Activated T-helper 2 cell treated with anti-CD3 and anti-CD28 coated beads, Interferon-gamma antibody, Interleukin-2, Interleukin-4, amounts not matched to agents 10 μg/mL and 5 μg/mL and 100 μg/mL, durations not matched to agents 14 hours and 24 hours and 36 hours (primary cell): ENCODE results near the gene ARFRP1. TPM values are rescaled to one million over a fixed set of nuclear protein-coding genes. Genes with fewer than 3 reads are reported as not detected.

Source experiments
- DNase-seq: peaks from one replicate; pipeline ENCODE4 v3.0.0; 2021; ENCODE audit warnings: low spot score
- H3K27ac Mint-ChIP-seq: one replicate; pipeline ENCODE4 v1.8.0; 2021; ENCODE audit warnings: mixed read lengths
- H3K27me3 Mint-ChIP-seq: one replicate; pipeline ENCODE4 v1.8.0; 2021; ENCODE audit warnings: low read depth, mixed read lengths
- H3K36me3 Mint-ChIP-seq: one replicate; pipeline ENCODE4 v1.8.0; 2021; ENCODE audit warnings: low read depth, mixed read lengths
- H3K4me1 Mint-ChIP-seq: one replicate; pipeline ENCODE4 v1.8.0; 2021; ENCODE audit warnings: low read depth, mixed read lengths
- H3K4me3 Mint-ChIP-seq: one replicate; pipeline ENCODE4 v1.8.0; 2021; ENCODE audit warnings: low read depth, mild to moderate bottlenecking, moderate library complexity, mixed read lengths
- H3K9me3 Mint-ChIP-seq: one replicate; pipeline ENCODE4 v1.8.0; 2021; ENCODE audit warnings: mixed read lengths
- intact Hi-C: fragments of 100-400 bp; cut with micrococcal nuclease; formaldehyde crosslinking; loops from one replicate; pipeline ENCODE4 v1.15.1; 2023
- total RNA-seq: library from RNA; stranded (reverse); gene quantifications from 2 replicates; pipeline ENCODE4 v1.2.3, GENCODE V29; 2022

Gene ARFRP1
- total RNA-seq, 1 donor from 2014 or later = 59.0 TPM

DNA sequence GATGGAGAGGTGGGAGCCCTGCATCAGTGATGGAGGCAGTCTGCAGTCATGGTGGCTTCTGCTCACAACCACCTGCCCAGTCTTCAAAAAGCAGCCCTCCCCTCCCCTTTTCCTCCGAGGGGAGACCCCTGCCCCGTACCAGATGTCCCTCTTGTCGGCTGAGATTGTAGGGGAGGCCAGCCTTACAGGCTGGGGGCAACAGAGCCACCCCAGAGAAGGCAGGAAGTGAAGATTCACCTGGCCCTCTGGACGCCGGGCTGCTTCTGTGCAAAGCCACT lies 6.8 kb downstream of the ARFRP1 start:
- Mint-ChIP-seq H3K27me3 (no peaks in the 10 kb centered on the region), H3K36me3 (peaks cover 27% of the 10 kb centered on the region), H3K4me1 (peaks cover 1% of the 10 kb centered on the region), H3K9me3 (no peaks in the 10 kb centered on the region), H3K4me3 (no peak overlapping the region), H3K27ac (no peak overlapping the region)
- intact Hi-C loops = loop anchor here (10.0 kb wide), 1 partner anchor 274 kb away; the partner anchor contains the start of gene SAMD10
- no peak for DNase-seq

DNA sequence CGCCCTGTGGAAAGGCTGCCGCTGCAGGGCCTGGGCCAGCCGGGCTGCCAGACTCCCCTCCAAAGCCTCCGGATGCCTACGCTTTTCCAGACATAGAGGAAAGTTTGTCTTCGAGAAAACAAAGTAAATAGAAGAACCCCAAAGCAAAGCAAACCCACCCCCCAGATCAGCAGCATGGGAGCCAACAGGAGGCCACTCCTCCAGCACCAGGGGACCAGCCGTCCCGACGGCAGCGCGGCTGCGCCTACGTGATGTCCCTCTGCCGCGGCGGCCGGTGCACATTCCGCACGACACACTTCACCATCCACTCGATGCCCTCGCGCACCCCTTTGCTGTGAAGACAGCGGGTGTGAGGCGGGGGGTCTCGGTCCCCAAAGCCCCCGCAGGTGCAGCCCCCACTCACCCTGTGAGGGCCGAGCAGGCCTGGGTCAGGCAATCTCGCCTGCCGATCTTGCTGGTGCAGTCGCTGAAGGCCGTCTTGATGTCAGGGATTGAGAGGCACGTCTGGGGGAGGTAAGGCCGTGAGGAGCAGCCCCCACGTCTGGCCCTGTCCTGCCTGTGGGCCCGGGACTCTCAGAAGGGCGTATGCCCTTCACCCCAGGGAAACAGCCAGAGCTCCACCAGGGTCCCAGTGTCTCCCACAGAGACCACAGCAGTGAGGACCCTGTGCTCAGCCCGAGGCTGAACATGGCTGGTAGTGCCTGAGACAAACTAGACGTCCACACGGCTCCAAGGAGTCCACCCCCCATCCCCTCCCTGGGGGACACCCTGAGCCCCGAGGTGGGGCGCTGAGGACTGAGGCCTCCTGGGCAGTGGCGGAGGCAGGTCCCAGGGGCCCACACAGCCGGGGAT lies 7.4 kb downstream of the ARFRP1 start:
- intact Hi-C loops = loop anchor here (10.0 kb wide), 1 partner anchor 274 kb away; the partner anchor contains the start of gene SAMD10
- no peak for DNase-seq

DNA sequence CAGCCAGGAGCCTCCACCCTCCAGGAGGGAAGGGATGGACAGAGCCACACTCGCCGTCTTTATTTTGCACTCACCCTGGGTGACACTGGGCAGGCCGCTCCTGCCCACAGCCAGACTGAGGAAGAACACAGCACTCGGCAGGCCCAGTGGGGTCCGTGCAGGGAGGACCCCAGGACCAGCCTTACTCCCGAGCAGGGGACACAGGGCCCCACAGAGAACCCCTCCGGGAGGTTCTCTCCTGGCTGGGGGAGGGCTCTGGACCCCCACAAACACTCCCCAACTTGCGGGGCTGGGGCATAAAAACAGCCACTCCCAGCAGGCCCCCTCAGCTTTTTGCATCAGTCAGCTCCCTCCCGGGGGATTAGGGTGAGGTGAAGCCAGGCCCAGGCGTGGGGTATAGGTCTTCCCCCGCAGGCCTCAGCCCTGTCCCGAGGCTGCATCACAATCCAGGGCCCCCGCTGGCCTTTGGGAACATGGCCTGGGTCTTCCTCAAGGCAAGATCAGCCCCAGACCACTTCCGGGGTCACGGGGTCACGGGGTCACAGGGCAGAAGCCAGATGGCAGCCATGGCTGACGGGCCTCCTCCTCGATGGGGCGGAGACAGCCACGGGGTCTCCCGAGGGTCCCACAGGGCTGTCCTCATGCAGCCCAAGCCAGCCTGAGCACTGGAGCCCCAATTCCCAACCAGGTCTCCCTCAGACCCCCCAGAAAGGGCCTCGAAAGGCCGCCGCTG lies 8.1 kb downstream of the ARFRP1 start:
- intact Hi-C loops = loop anchor here (10.0 kb wide), 1 partner anchor 275 kb away; the partner anchor contains the start of gene SAMD10
- peaks cover 19% of the 10 kb centered on the region for H3K36me3 Mint-ChIP-seq
- H3K27ac Mint-ChIP-seq = peak overlapping the region; percentile 59
- no peak for DNase-seq
- H3K4me1 Mint-ChIP-seq = no peaks in the 10 kb centered on the region
- H3K4me3 Mint-ChIP-seq = no peak overlapping the region
- no peaks in the 10 kb centered on the region for H3K9me3 Mint-ChIP-seq
- no peaks in the 10 kb centered on the region for H3K27me3 Mint-ChIP-seq

More for the DNA sequence above, 7.4 kb downstream of the ARFRP1 start:
- Mint-ChIP-seq H3K9me3 (no peaks in the 10 kb centered on the region), H3K36me3 (peaks cover 24% of the 10 kb centered on the region), H3K4me3 (no peak overlapping the region), H3K4me1 (no peaks in the 10 kb centered on the region), H3K27me3 (no peaks in the 10 kb centered on the region), H3K27ac (no peak overlapping the region)

DNA sequence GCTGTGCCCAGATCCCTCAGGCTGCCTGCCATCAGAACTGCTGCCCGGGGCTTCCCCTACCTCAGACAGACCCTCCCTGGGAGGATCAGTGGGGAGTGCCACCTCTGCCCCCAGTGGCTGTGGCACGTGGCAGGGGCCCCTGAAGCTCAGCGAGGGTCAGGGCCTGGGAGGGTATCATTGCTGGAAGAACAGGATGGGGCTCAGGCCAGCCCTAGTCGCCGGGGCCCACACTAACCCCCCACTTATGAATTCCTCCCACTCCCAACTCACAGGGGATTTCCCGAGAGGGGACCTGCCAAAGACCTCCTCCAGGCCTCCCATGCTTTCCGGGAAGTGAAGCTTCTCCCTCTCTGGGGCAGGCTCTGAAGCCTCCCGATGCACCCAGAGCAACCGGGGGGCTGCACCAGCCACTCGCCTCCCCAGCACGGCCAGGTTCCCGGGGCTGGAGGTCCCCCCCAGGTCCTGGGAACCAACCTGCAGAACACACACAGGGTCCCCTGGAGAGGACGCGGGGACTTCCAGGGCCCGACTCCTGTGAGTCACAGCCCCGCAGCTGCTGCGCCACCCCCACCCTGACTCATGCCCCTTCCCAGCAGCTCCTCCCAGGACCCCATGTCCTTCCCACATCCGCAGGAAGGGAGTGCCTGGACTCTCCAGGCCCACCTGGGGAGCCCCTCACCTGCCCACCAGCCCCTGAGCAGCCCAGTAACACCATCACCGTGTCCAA lies 8.9 kb downstream of the ARFRP1 start:
- Mint-ChIP-seq H3K27me3 (no peaks in the 10 kb centered on the region), H3K36me3 (peaks cover 15% of the 10 kb centered on the region), H3K27ac (no peak overlapping the region), H3K4me1 (no peaks in the 10 kb centered on the region), H3K9me3 (no peaks in the 10 kb centered on the region), H3K4me3 (no peak overlapping the region)
- no peak for DNase-seq
- intact Hi-C loops = no loop called here

DNA sequence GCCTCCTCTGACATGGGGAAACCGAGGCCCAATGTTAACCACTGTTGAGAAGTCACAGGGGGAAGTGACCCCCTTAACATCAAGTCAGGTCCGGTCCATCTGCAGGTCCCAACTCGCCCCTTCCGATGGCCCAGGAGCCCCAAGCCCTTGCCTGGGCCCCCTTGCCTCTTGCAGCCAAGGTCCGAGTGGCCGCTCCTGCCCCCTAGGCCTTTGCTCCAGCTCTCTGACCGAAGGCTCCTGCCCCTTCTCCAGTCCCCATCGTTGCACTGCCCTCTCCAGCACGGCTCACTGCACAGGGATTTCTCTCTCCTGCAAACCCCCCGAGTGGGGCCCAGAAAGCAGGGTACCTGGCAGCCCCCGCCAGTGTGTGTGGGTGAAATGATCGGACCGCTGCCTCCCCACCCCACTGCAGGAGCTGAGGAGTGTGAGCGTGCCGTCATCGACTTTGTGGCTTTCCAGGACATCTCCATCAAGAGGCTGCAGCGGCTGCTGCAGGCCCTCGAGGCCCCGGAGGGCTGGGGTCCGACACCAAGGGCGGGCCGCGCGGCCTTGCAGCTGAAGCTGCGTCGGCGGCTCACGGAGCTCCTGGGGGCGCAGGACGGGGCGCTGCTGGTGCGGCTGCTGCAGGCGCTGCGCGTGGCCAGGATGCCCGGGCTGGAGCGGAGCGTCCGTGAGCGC lies 9.8 kb downstream of the ARFRP1 start:
- H3K9me3 Mint-ChIP-seq = no peaks in the 10 kb centered on the region
- H3K4me3 Mint-ChIP-seq = no peak overlapping the region
- DNase-seq = no peak
- no peaks in the 10 kb centered on the region for H3K4me1 Mint-ChIP-seq
- peaks cover 1% of the 10 kb centered on the region for H3K27me3 Mint-ChIP-seq
- intact Hi-C loops = no loop called here
- peaks cover 17% of the 10 kb centered on the region for H3K36me3 Mint-ChIP-seq
- no peak overlapping the region for H3K27ac Mint-ChIP-seq

DNA sequence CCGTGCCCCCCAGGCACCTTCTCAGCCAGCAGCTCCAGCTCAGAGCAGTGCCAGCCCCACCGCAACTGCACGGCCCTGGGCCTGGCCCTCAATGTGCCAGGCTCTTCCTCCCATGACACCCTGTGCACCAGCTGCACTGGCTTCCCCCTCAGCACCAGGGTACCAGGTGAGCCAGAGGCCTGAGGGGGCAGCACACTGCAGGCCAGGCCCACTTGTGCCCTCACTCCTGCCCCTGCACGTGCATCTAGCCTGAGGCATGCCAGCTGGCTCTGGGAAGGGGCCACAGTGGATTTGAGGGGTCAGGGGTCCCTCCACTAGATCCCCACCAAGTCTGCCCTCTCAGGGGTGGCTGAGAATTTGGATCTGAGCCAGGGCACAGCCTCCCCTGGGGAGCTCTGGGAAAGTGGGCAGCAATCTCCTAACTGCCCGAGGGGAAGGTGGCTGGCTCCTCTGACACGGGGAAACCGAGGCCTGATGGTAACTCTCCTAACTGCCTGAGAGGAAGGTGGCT lies 10.4 kb downstream of the ARFRP1 start:
- DNase-seq = no peak
- H3K4me1 Mint-ChIP-seq = no peaks in the 10 kb centered on the region
- H3K9me3 Mint-ChIP-seq = no peaks in the 10 kb centered on the region
- peaks cover 1% of the 10 kb centered on the region for H3K27me3 Mint-ChIP-seq
- intact Hi-C loops = no loop called here
- H3K36me3 Mint-ChIP-seq = peaks cover 20% of the 10 kb centered on the region
- no peak overlapping the region for H3K4me3 Mint-ChIP-seq
- no peak overlapping the region for H3K27ac Mint-ChIP-seq

DNA sequence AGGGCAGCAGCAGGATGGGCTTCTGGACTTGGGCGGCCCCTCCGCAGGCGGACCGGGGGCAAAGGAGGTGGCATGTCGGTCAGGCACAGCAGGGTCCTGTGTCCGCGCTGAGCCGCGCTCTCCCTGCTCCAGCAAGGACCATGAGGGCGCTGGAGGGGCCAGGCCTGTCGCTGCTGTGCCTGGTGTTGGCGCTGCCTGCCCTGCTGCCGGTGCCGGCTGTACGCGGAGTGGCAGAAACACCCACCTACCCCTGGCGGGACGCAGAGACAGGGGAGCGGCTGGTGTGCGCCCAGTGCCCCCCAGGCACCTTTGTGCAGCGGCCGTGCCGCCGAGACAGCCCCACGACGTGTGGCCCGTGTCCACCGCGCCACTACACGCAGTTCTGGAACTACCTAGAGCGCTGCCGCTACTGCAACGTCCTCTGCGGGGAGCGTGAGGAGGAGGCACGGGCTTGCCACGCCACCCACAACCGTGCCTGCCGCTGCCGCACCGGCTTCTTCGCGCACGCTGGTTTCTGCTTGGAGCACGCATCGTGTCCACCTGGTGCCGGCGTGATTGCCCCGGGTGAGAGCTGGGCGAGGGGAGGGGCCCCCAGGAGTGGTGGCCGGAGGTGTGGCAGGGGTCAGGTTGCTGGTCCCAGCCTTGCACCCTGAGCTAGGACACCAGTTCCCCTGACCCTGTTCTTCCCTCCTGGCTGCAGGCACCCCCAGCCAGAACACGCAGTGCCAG lies 11.0 kb downstream of the ARFRP1 start, which contains the start of gene TNFRSF6B:
TSS of gene TNFRSF6B (plus strand) at position 25 of the 729 bp plus-strand sequence. CDS start at position 141, 116 bp downstream.
- Mint-ChIP-seq H3K27me3 (peaks cover 1% of the 10 kb centered on the region), H3K27ac (no peak within 1 kb of the TSS), H3K9me3 (no peaks in the 10 kb centered on the region), H3K4me1 (no peaks in the 10 kb centered on the region), H3K4me3 (no peak within 1 kb of the TSS), H3K36me3 (peaks cover 21% of the 10 kb centered on the region)
- intact Hi-C loops = no loop called here
- no peak for DNase-seq

DNA sequence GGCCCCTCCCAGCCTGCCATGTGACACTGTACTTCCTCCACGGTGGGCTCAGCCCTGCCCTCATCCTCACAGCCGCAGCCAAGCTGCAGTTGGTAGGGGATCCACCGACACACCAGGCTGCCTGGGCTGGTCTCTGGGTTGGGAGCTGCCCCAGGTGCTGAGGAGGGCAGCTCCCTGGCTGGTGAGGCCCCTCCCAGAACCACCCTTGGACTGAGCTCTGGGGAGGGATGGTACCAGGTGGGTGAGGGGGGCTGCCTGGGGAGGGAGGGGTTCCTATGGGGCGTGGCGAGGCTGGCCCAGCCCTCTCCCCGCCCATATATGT lies 11.5 kb downstream of the ARFRP1 start:
- DNase-seq = no peak
- no peak overlapping the region for H3K27ac Mint-ChIP-seq
- intact Hi-C loops = no loop called here
- H3K9me3 Mint-ChIP-seq = no peaks in the 10 kb centered on the region
- H3K36me3 Mint-ChIP-seq = peaks cover 21% of the 10 kb centered on the region
- no peak overlapping the region for H3K4me3 Mint-ChIP-seq
- no peaks in the 10 kb centered on the region for H3K4me1 Mint-ChIP-seq
- H3K27me3 Mint-ChIP-seq = peaks cover 1% of the 10 kb centered on the region

DNA sequence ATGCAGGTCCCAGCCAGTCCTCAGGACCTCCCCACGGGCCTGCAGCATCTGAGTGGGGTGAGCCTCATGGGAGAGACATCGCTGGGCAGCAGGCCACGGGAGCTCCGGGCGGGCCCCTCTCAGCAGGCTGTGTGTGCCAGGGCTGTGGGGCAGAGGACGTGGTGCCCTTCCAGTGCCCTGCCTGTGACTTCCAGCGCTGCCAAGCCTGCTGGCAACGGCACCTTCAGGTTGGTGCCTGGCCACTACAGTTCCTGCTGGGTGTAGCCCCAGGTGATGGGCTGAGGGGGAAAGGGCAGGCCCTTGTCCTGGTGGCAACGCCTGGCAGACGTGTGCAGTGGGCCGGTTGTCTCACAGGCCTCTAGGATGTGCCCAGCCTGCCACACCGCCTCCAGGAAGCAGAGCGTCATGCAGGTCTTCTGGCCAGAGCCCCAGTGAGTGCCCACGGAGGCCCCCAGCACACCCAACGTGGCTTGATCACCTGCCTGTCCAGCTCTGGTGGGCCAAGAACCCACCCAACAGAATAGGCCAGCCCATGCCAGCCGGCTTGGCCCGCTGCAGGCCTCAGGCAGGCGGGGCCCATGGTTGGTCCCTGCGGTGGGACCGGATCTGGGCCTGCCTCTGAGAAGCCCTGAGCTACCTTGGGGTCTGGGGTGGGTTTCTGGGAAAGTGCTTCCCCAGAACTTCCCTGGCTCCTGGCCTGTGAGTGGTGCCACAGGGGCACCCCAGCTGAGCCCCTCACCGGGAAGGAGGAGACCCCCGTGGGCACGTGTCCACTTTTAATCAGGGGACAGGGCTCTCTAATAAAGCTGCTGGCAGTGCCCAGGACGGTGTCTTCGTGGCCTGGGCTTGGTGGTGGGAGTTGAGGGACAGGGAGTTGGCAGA lies 12.1 kb downstream of the ARFRP1 start:
- no peak overlapping the region for H3K27ac Mint-ChIP-seq
- no peaks in the 10 kb centered on the region for H3K4me1 Mint-ChIP-seq
- H3K4me3 Mint-ChIP-seq = no peak overlapping the region
- H3K27me3 Mint-ChIP-seq = peaks cover 1% of the 10 kb centered on the region
- DNase-seq = no peak
- peaks cover 21% of the 10 kb centered on the region for H3K36me3 Mint-ChIP-seq
- no peaks in the 10 kb centered on the region for H3K9me3 Mint-ChIP-seq
- intact Hi-C loops = no loop called here

DNA sequence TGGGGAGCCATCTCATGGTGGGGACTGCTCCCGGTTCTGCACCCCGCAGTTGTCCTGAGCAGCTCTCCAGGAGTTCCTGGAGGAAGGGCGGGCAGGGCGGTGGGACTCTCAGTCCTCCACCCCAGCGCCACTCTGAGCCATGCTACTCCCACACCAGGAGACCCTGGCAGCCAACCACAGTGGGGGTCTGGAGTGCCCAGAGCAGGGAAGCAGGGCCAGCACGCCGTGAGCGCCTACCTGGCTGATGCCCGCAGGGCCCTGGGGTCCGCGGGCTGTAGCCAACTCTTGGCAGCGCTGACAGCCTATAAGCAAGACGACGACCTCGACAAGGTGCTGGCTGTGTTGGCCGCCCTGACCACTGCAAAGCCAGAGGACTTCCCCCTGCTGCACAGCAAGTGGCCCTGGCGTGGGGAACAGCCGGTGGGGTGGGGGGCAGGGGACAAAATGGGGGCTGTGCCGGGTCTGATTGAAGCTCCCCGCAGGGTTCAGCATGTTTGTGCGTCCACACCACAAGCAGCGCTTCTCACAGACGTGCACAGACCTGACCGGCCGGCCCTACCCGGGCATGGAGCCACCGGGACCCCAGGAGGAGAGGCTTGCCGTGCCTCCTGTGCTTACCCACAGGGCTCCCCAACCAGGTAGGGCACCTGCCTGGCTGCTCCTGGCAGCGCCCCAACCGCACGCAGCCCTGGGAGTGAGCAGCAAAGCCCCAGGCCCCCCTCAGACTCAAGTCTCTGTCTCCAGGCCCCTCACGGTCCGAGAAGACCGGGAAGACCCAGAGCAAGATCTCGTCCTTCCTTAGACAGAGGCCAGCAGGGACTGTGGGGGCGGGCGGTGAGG lies 13.0 kb downstream of the ARFRP1 start:
- Mint-ChIP-seq H3K27ac (no peak overlapping the region), H3K4me3 (no peak overlapping the region), H3K27me3 (peaks cover 1% of the 10 kb centered on the region), H3K36me3 (peaks cover 21% of the 10 kb centered on the region), H3K4me1 (no peaks in the 10 kb centered on the region), H3K9me3 (no peaks in the 10 kb centered on the region)
- no peak for DNase-seq
- intact Hi-C loops = no loop called here
